Activated T-helper 17 cell treated with anti-CD3 and anti-CD28 coated beads, Interleukin-2, amount 50 U/mL, for 72 hours (primary cell): ENCODE results near the gene NAALADL2. TPM values are rescaled to one million over a fixed set of nuclear protein-coding genes. Genes with fewer than 3 reads are reported as not detected.
"Not testable (repeated sequence)": the region's sequence is repeated elsewhere in the genome, so short reads cannot be mapped to it uniquely, and the experiment has no call there.

Experiments
- ATAC-seq: fragments of 150-1000 bp; cut with Tn5 transposase; replicated peaks from 2 replicates; pipeline ENCODE4 v1.10.0; 2021; ENCODE audit warnings: mild to moderate bottlenecking, moderate library complexity
- H3K27ac Mint-ChIP-seq: one replicate; pipeline ENCODE4 v1.8.0; 2022; ENCODE audit warnings: mixed read lengths
- H3K27me3 Mint-ChIP-seq: one replicate; pipeline ENCODE4 v1.8.0; 2022; ENCODE audit warnings: mixed read lengths
- H3K36me3 Mint-ChIP-seq: one replicate; pipeline ENCODE4 v1.8.0; 2022; ENCODE audit warnings: low read depth, mild to moderate bottlenecking, mixed read lengths
- H3K4me1 Mint-ChIP-seq: one replicate; pipeline ENCODE4 v1.8.0; 2022; ENCODE audit warnings: mixed read lengths
- H3K4me3 Mint-ChIP-seq: one replicate; pipeline ENCODE4 v1.8.0; 2022; ENCODE audit warnings: mild to moderate bottlenecking, mixed read lengths
- H3K9me3 Mint-ChIP-seq: one replicate; pipeline ENCODE4 v1.8.0; 2022; ENCODE audit warnings: mixed read lengths
- total RNA-seq, 2 donors: library from RNA; stranded (reverse); gene quantifications; one replicate each; pipeline ENCODE4 v1.2.3, GENCODE V29; 2022

NAALADL2 gene
- total RNA-seq, 2 donors from 2014 or later = not detected

DNA sequence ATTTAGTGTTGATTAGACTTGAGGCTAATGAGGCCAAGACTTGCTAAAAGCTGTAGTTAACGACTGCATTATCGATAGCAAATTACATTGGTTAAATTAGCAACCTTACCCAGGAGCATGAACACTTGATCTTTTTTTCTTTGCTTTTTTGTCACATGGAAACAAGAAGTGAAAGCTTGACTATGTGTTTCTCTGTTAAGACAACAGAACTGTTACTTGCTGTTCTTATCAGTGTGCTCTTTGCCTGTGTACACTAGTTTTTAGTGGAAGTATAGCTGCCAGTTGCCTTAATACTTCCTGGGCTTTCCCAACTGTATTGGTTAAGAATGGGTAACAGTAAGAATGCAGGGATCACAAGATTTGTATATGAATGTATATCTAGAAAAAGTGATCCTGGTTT lies 625.5 kb downstream of the NAALADL2 start:
- ATAC-seq = no peak
- Mint-ChIP-seq H3K4me1 (no peaks in the 10 kb centered on the region), H3K27me3 (no peaks in the 10 kb centered on the region), H3K36me3 (no peaks in the 10 kb centered on the region), H3K27ac (no peak overlapping the region), H3K9me3 (no peaks in the 10 kb centered on the region), H3K4me3 (no peak overlapping the region)

- Mint-ChIP-seq H3K27me3 (no peaks in the 10 kb centered on the region), H3K4me1 (no peaks in the 10 kb centered on the region), H3K36me3 (no peaks in the 10 kb centered on the region), H3K4me3 (no peak overlapping the region), H3K9me3 (no peaks in the 10 kb centered on the region), H3K27ac (no peak overlapping the region)
- no peak for ATAC-seq
Measured at GRCh38 chr3:175485436-175485835, 626.3 kb downstream of the NAALADL2 start.

DNA sequence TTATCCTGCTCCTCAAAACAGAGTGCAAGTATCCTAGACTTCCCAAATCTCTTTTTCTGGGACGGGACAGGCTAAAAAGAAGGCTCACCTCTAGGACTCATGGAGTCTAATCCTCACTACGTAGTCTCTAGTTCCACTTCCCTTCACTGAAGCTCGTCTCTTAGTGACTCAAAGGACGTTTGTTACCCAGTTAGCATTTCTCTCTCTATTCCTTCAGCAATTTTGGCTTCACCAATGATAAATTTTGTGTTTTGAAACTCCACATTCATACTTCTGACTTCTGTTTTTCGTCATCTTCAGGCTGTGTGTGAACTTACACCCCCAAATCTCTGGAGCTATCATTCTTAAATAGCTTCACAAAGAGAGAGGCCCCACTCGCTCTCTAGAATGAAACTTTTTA lies 627.1 kb downstream of the NAALADL2 start:
- no peak for ATAC-seq

GRCh38 chr3:175489406-175489805 lies 630.3 kb downstream of the NAALADL2 start:
- H3K27ac Mint-ChIP-seq = no peak overlapping the region
- no peak overlapping the region for H3K4me3 Mint-ChIP-seq
- no peaks in the 10 kb centered on the region for H3K27me3 Mint-ChIP-seq
- no peak for ATAC-seq
- no peaks in the 10 kb centered on the region for H3K36me3 Mint-ChIP-seq
- H3K4me1 Mint-ChIP-seq = no peaks in the 10 kb centered on the region
- H3K9me3 Mint-ChIP-seq = no peaks in the 10 kb centered on the region

More for the DNA sequence above, 627.1 kb downstream of the NAALADL2 start:
- Mint-ChIP-seq H3K4me1 (no peaks in the 10 kb centered on the region), H3K9me3 (no peaks in the 10 kb centered on the region), H3K36me3 (no peaks in the 10 kb centered on the region), H3K4me3 (no peak overlapping the region), H3K27ac (no peak overlapping the region), H3K27me3 (no peaks in the 10 kb centered on the region)

GRCh38 chr3:175493301-175493700 lies 634.2 kb downstream of the NAALADL2 start:
- no peaks in the 10 kb centered on the region for H3K27me3 Mint-ChIP-seq
- no peak overlapping the region for H3K27ac Mint-ChIP-seq
- no peak for ATAC-seq
- H3K36me3 Mint-ChIP-seq = no peaks in the 10 kb centered on the region
- H3K4me3 Mint-ChIP-seq = no peak overlapping the region
- H3K4me1 Mint-ChIP-seq = no peaks in the 10 kb centered on the region
- no peaks in the 10 kb centered on the region for H3K9me3 Mint-ChIP-seq

- no peaks in the 10 kb centered on the region for H3K27me3 Mint-ChIP-seq
- H3K36me3 Mint-ChIP-seq = no peaks in the 10 kb centered on the region
- H3K4me1 Mint-ChIP-seq = no peaks in the 10 kb centered on the region
- no peak for ATAC-seq
- H3K4me3 Mint-ChIP-seq = no peak overlapping the region
- no peak overlapping the region for H3K27ac Mint-ChIP-seq
- no peaks in the 10 kb centered on the region for H3K9me3 Mint-ChIP-seq
Measured at GRCh38 chr3:175495331-175495730, 636.2 kb downstream of the NAALADL2 start.

DNA sequence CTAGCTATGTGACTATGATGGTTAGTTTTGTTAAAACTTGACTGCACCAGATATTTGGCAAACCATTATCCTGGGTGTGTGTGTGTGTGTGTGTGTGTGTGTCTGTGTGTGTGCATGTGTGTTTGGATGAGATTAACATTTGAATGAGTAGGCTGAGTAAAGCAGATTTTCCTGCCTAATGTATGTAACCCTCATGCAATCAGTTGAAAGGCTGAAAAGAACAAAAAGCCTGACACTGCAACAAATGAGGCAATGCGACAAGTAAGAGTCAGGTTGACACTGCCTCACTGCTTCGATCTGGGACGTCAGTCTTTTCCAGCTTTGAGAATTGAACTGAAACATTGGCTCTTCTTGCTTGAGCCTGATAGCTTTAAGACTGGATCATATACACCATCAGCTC lies 643.0 kb downstream of the NAALADL2 start:
- Mint-ChIP-seq H3K4me3 (no peak overlapping the region), H3K36me3 (no peaks in the 10 kb centered on the region), H3K27me3 (no peaks in the 10 kb centered on the region), H3K9me3 (peaks cover 10% of the 10 kb centered on the region), H3K27ac (no peak overlapping the region), H3K4me1 (no peaks in the 10 kb centered on the region)
- ATAC-seq = no peak

DNA sequence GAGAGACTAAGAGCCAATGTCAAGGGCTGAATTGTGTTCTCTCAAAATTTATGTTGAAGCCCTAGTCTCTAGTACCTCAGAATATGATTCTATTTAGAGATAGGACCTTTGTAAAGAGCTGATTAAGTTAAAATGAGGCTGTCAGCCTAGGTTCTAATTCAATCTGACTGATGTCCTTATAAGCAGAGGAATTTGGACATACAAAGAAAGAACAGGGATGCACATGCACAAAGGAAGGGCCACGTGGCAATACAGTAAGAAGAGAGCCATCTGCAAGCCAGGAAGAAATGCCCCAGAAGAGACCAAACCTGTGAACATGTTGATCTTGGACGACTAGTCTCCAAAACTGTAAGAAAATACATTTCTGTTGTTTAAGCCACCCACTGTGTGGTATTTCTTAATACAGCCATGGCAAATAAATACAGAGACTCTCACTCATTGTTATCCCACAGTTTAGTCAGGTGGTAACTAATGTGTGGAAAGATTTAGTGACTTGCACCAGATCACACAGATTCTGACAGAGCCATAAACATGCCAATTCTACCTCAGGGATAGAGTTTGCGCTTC lies 652.2 kb downstream of the NAALADL2 start:
- Mint-ChIP-seq H3K27ac (no peak overlapping the region), H3K9me3 (peaks cover 25% of the 10 kb centered on the region), H3K4me1 (no peaks in the 10 kb centered on the region), H3K27me3 (no peaks in the 10 kb centered on the region), H3K36me3 (no peaks in the 10 kb centered on the region), H3K4me3 (no peak overlapping the region)
- ATAC-seq = no peak

- Mint-ChIP-seq H3K36me3 (no peaks in the 10 kb centered on the region), H3K4me3 (no peak overlapping the region), H3K27ac (no peak overlapping the region), H3K9me3 (peaks cover 19% of the 10 kb centered on the region), H3K4me1 (no peaks in the 10 kb centered on the region), H3K27me3 (no peaks in the 10 kb centered on the region)
- ATAC-seq = no peak
Measured at GRCh38 chr3:175512700-175513099, 653.6 kb downstream of the NAALADL2 start.

- no peaks in the 10 kb centered on the region for H3K4me1 Mint-ChIP-seq
- H3K27me3 Mint-ChIP-seq = no peaks in the 10 kb centered on the region
- no peak for ATAC-seq
- no peak overlapping the region for H3K27ac Mint-ChIP-seq
- no peak overlapping the region for H3K4me3 Mint-ChIP-seq
- no peaks in the 10 kb centered on the region for H3K36me3 Mint-ChIP-seq
- H3K9me3 Mint-ChIP-seq = peaks cover 7% of the 10 kb centered on the region
Measured at GRCh38 chr3:175518459-175518858, 659.3 kb downstream of the NAALADL2 start.

GRCh38 chr3:175521406-175521805 lies 662.3 kb downstream of the NAALADL2 start:
- Mint-ChIP-seq H3K4me1 (no peaks in the 10 kb centered on the region), H3K27me3 (no peaks in the 10 kb centered on the region), H3K9me3 (no peaks in the 10 kb centered on the region), H3K27ac (no peak overlapping the region), H3K4me3 (no peak overlapping the region), H3K36me3 (no peaks in the 10 kb centered on the region)
- no peak for ATAC-seq

DNA sequence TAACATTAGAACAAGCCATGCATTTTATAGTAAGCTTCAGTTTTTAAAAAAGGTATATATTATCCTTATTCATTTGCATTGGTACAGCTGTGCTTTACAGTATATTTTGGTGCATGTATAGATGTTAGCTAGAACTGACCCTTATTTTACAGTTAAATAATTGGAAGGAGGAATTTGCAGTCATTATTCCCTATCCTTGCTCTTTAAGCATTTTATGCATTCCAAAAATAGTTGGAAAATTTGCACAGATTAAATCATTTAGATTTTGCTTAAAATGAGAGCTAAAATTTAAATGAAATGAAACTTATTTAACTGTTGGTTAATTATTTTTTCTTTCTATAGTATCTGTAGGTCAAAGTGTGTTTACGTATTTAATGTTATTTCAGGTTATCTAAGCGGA lies 667.1 kb downstream of the NAALADL2 start:
- ATAC-seq = no peak
- Mint-ChIP-seq H3K9me3 (peaks cover 7% of the 10 kb centered on the region), H3K4me1 (no peaks in the 10 kb centered on the region), H3K27me3 (no peaks in the 10 kb centered on the region), H3K4me3 (no peak overlapping the region), H3K36me3 (no peaks in the 10 kb centered on the region), H3K27ac (no peak overlapping the region)

GRCh38 chr3:175526609-175527280 lies 667.6 kb downstream of the NAALADL2 start:
- H3K36me3 Mint-ChIP-seq = no peaks in the 10 kb centered on the region
- no peak overlapping the region for H3K27ac Mint-ChIP-seq
- H3K27me3 Mint-ChIP-seq = no peaks in the 10 kb centered on the region
- peaks cover 7% of the 10 kb centered on the region for H3K9me3 Mint-ChIP-seq
- H3K4me1 Mint-ChIP-seq = no peaks in the 10 kb centered on the region
- ATAC-seq = no peak
- H3K4me3 Mint-ChIP-seq = no peak overlapping the region

GRCh38 chr3:175528693-175529092 lies 669.6 kb downstream of the NAALADL2 start:
- not testable (repeated sequence) for H3K27ac Mint-ChIP-seq, H3K4me1 Mint-ChIP-seq, H3K4me3 Mint-ChIP-seq, H3K36me3 Mint-ChIP-seq, H3K27me3 Mint-ChIP-seq, ATAC-seq
- H3K9me3 Mint-ChIP-seq = peaks cover 11% of the 10 kb centered on the region

DNA sequence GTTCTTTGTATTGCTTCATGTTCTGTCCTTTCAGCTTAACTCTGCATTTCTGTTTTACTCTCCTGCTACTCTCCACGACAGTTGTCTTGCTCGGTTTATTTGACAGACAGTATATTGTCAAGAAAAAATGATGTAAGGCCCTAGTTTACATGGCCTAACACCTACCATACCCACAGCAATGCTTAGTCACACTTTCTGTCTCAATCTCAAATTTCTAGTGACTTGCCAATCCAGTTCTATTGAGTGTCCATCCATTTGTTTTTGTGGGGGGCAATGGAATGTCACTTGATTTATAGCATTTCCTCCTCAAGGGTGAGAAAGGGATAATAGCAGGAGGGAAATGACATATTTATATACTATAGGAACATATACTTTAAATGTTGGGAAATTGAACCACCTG lies 676.2 kb downstream of the NAALADL2 start:
- no peak overlapping the region for H3K27ac Mint-ChIP-seq
- H3K4me3 Mint-ChIP-seq = no peak overlapping the region
- peaks cover 14% of the 10 kb centered on the region for H3K9me3 Mint-ChIP-seq

More for the DNA sequence above, 676.2 kb downstream of the NAALADL2 start:
- Mint-ChIP-seq H3K36me3 (no peaks in the 10 kb centered on the region), H3K4me1 (no peaks in the 10 kb centered on the region), H3K27me3 (no peaks in the 10 kb centered on the region)
- no peak for ATAC-seq
